Neural cell (in vitro differentiated cells): Measurements from ENCODE around the gene ADGRB2. TPM values are rescaled to one million over a fixed set of nuclear protein-coding genes. Genes with fewer than 3 reads are reported as not detected.

Source experiments
- H2AFZ ChIP-seq: fragments of 200-600, 300-800 bp; sonication (generic), shearing (Covaris generic); 2 replicates; pipeline ENCODE4 v1.6.0; 2014; ENCODE audit warnings: low read depth, mild to moderate bottlenecking, antibody characterized with exemption, low read length, moderate library complexity
- H3F3A ChIP-seq: fragments of 200-600 bp; shearing (Covaris generic); 2 replicates; pipeline ENCODE4 v1.6.1; 2016; ENCODE audit warnings: mild to moderate bottlenecking, moderate library complexity, mixed read lengths, antibody characterized with exemption, low read length; ENCODE audit not compliant: insufficient read depth, poor library complexity, severe bottlenecking
- H3K27ac ChIP-seq: fragments of 200-600, 300-800 bp; sonication (generic), shearing (Covaris generic); 2 replicates; pipeline ENCODE4 v1.5.1; 2014; ENCODE audit warnings: mild to moderate bottlenecking, low read length, moderate library complexity
- H3K27me3 ChIP-seq: fragments of 300-800, 200-600 bp; sonication (generic), shearing (Covaris generic); 2 replicates; pipeline ENCODE4 v1.6.0; 2014; ENCODE audit warnings: mild to moderate bottlenecking, low read depth, low read length, moderate library complexity; ENCODE audit not compliant: insufficient read depth
- H3K36me3 ChIP-seq: fragments of 300-800, 200-600 bp; sonication (generic), shearing (Covaris generic); 2 replicates; pipeline ENCODE4 v1.5.1; 2014; ENCODE audit warnings: mild to moderate bottlenecking, antibody characterized with exemption, low read length, moderate library complexity; ENCODE audit not compliant: insufficient read depth
- H3K4me2 ChIP-seq: fragments of 300-800, 200-600 bp; sonication (generic), shearing (Covaris generic); 2 replicates; pipeline ENCODE4 v1.6.0; 2014; ENCODE audit warnings: mild to moderate bottlenecking, low read length
- H3K4me3 ChIP-seq: fragments of 300-800, 200-600 bp; sonication (generic), shearing (Covaris generic); 2 replicates; pipeline ENCODE4 v1.5.1; 2014; ENCODE audit warnings: mild to moderate bottlenecking, low read length, moderate library complexity
- H3K79me2 ChIP-seq: fragments of 200-600 bp; shearing (Covaris generic); replicated peaks from 2 replicates; pipeline ENCODE4 v1.6.0; 2014; ENCODE audit warnings: mild to moderate bottlenecking, low read length, moderate library complexity; ENCODE audit not compliant: insufficient read depth
- H3K9ac ChIP-seq: fragments of 300-800, 200-600 bp; sonication (generic), shearing (Covaris generic); 2 replicates; pipeline ENCODE4 v1.6.1; 2016; ENCODE audit warnings: mild to moderate bottlenecking, low read length, mixed read lengths
- H3K9me2 ChIP-seq: fragments of 200-600 bp; shearing (Covaris generic); 2 replicates; pipeline ENCODE4 v1.6.1; 2016; ENCODE audit warnings: mild to moderate bottlenecking, low read length, mixed read lengths; ENCODE audit not compliant: insufficient read depth
- H3K9me3 ChIP-seq: fragments of 200-600, 300-800 bp; sonication (generic), shearing (Covaris generic); 2 replicates; pipeline ENCODE4 v1.6.1; 2016; ENCODE audit warnings: mild to moderate bottlenecking, mixed run types, low read length, moderate library complexity, mixed read lengths
- H4K20me1 ChIP-seq: fragments of 200-600 bp; shearing (Covaris generic); 2 replicates; pipeline ENCODE4 v1.6.1; 2016; ENCODE audit warnings: mild to moderate bottlenecking, mixed run types; ENCODE audit not compliant: insufficient read depth
- CTCF ChIP-seq: fragments of 450-650 bp; IDR thresholded peaks from 2 replicates; pipeline ENCODE4 v1.5.1; 2014; ENCODE audit warnings: antibody characterized with exemption, mild to moderate bottlenecking, moderate library complexity; ENCODE audit not compliant: poor library complexity, severe bottlenecking
- EP300 ChIP-seq: fragments of 450-650 bp; conservative IDR thresholded peaks from 2 replicates; pipeline ENCODE4 v1.6.1; 2014; ENCODE audit warnings: antibody characterized with exemption, mild to moderate bottlenecking, moderate library complexity; ENCODE audit not compliant: poor library complexity, severe bottlenecking
- EZH2 ChIP-seq: fragments of 200-600, 300-800 bp; shearing (Covaris generic), sonication (generic); IDR thresholded peaks from 2 replicates; pipeline ENCODE4 v1.6.1; 2014; ENCODE audit warnings: antibody characterized with exemption, low read length, borderline replicate concordance, mild to moderate bottlenecking; ENCODE audit not compliant: insufficient read depth, poor library complexity, severe bottlenecking
- MXI1 ChIP-seq: fragments of 450-650 bp; conservative IDR thresholded peaks from 2 replicates; pipeline ENCODE4 v1.6.1; 2014; ENCODE audit warnings: antibody characterized with exemption, mild to moderate bottlenecking; ENCODE audit not compliant: poor library complexity, severe bottlenecking
- POLR2AphosphoS5 ChIP-seq: IDR thresholded peaks from 2 replicates; pipeline ENCODE4 v1.6.1; 2012
- RAD21 ChIP-seq: fragments of 450-650 bp; conservative IDR thresholded peaks from 2 replicates; pipeline ENCODE4 v1.6.1; 2014; ENCODE audit warnings: antibody characterized with exemption, mild to moderate bottlenecking, moderate library complexity
- SMC3 ChIP-seq: fragments of 450-650 bp; conservative IDR thresholded peaks from 2 replicates; pipeline ENCODE4 v1.6.1; 2014; ENCODE audit warnings: antibody characterized with exemption, mild to moderate bottlenecking, moderate library complexity; ENCODE audit not compliant: poor library complexity
- TAF1 ChIP-seq: IDR thresholded peaks from 2 replicates; pipeline ENCODE4 v1.6.1; 2012; ENCODE audit warnings: low read depth
- polyA plus RNA-seq: library from polyadenylated mRNA; depleted of rRNA; stranded (reverse); fragments of >200 nt; gene quantifications from 2 replicates; pipeline ENCODE4 v1.2.3, GENCODE V29; 2014
- TF ChIP-seq, protein P1 (sequence below): IDR thresholded peaks from 2 replicates; pipeline ENCODE4 v1.6.1; 2012; ENCODE audit warnings: borderline replicate concordance

ADGRB2 gene
- polyA plus RNA-seq, 1 donor from 2014 or later, result 45.0 TPM

DNA sequence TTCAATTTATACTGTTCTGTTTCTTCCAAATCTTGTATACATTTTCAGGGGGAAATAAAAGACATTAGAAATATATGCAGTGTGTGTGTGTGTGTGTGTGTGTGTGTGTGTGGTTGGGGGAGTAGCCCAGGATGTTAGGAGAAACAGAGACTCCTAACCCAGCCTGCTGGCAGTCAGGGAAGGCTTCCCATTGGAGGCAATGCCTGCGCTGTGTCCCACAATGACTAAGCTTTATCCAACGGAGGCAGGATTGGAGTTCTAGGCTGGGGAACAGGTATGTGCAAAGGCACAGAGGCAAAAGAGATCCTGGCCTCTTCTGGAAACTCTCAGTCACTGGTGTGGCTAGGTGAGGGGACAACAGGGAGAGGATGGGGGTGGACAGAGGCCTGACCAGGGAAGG, 16.5 kb upstream of the ADGRB2 start:
- H3F3A ChIP-seq, result no peaks in the 10 kb centered on the region
- H3K27me3 ChIP-seq, result no peaks in the 10 kb centered on the region
- no peak overlapping the region for H3K27ac ChIP-seq
- no peaks in the 10 kb centered on the region for H3K9me2 ChIP-seq
- no peak overlapping the region for H3K4me3 ChIP-seq
- TF ChIP-seq MXI1, result no peak
- TF ChIP-seq, protein P1, sequence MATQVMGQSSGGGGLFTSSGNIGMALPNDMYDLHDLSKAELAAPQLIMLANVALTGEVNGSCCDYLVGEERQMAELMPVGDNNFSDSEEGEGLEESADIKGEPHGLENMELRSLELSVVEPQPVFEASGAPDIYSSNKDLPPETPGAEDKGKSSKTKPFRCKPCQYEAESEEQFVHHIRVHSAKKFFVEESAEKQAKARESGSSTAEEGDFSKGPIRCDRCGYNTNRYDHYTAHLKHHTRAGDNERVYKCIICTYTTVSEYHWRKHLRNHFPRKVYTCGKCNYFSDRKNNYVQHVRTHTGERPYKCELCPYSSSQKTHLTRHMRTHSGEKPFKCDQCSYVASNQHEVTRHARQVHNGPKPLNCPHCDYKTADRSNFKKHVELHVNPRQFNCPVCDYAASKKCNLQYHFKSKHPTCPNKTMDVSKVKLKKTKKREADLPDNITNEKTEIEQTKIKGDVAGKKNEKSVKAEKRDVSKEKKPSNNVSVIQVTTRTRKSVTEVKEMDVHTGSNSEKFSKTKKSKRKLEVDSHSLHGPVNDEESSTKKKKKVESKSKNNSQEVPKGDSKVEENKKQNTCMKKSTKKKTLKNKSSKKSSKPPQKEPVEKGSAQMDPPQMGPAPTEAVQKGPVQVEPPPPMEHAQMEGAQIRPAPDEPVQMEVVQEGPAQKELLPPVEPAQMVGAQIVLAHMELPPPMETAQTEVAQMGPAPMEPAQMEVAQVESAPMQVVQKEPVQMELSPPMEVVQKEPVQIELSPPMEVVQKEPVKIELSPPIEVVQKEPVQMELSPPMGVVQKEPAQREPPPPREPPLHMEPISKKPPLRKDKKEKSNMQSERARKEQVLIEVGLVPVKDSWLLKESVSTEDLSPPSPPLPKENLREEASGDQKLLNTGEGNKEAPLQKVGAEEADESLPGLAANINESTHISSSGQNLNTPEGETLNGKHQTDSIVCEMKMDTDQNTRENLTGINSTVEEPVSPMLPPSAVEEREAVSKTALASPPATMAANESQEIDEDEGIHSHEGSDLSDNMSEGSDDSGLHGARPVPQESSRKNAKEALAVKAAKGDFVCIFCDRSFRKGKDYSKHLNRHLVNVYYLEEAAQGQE, result no peak
- TF ChIP-seq POLR2AphosphoS5, result no peak
- TF ChIP-seq EZH2, result no peak
- no peak for TF ChIP-seq CTCF
- no peak for TF ChIP-seq SMC3
- TF ChIP-seq TAF1, result no peak
- TF ChIP-seq EP300, result no peak
- no peak for TF ChIP-seq RAD21
- no peaks in the 10 kb centered on the region for H3K9me3 ChIP-seq
- no peaks in the 10 kb centered on the region for H4K20me1 ChIP-seq
- no peaks in the 10 kb centered on the region for H3K36me3 ChIP-seq
- H3K79me2 ChIP-seq, result no peaks in the 10 kb centered on the region
- H2AFZ ChIP-seq, result no peak overlapping the region
- H3K4me2 ChIP-seq, result no peak overlapping the region
- no peak overlapping the region for H3K9ac ChIP-seq

- H3K27me3 ChIP-seq, result peaks cover 3% of the 10 kb centered on the region
- H3K9ac ChIP-seq, result no peak overlapping the region
- no peak overlapping the region for H3K4me2 ChIP-seq
- H4K20me1 ChIP-seq, result no peaks in the 10 kb centered on the region
- TF ChIP-seq EP300, result no peak
- TF ChIP-seq SMC3, result no peak
- TF ChIP-seq TAF1, result no peak
- TF ChIP-seq EZH2, result no peak
- TF ChIP-seq, protein P1, result no peak
- TF ChIP-seq MXI1, result no peak
- no peak for TF ChIP-seq RAD21
- no peak for TF ChIP-seq POLR2AphosphoS5
- TF ChIP-seq CTCF, result no peak
- no peak overlapping the region for H2AFZ ChIP-seq
- no peaks in the 10 kb centered on the region for H3F3A ChIP-seq
- no peak overlapping the region for H3K27ac ChIP-seq
- no peaks in the 10 kb centered on the region for H3K9me3 ChIP-seq
- H3K79me2 ChIP-seq, result no peaks in the 10 kb centered on the region
- H3K9me2 ChIP-seq, result no peaks in the 10 kb centered on the region
- no peaks in the 10 kb centered on the region for H3K36me3 ChIP-seq
- H3K4me3 ChIP-seq, result no peak overlapping the region
Observed at GRCh38 chr1:31779687-31780086, 15.5 kb upstream of the ADGRB2 start.
